Activated CD4-positive, alpha-beta T cell treated with anti-CD3 and anti-CD28 coated beads, Interleukin-2, amount 50 U/mL, for 48 hours (primary cell): ENCODE data around the gene BAZ2B.

Experiments
- DNase-seq, 2 experiments: peaks; one replicate each; pipeline ENCODE4 v3.0.0-alpha.2; 2020

The BAZ2B gene

DNA sequence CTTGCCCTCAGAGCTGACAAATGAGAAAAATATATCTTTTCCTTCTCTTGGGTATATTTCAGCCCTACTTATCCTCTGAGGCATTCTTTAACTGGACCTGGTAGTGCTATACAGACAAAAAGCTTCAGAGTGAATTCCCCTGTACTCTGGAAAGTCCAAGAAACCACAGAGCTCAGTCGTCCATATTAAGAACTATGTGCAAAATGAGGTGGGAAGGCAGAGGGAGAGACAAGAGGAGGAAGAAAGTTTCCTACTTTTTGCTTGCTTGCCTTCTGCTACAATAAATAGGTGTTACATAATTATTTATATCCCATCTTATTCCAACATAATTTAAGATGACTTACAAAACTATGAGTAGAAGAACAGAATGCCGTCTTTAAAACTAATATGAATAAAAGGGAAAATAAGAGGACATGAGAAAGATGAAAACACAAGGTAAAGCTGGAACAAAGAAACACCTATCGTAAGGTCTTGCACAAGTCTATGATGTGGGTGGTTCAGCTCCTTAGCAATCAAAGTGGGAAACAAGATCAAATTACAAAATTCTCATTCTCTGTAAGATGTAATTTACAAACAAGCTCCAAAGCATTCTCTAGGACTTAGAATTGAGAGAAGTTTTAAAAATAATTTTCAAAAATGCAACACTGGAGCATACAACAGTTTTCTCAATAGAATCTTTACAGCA lies 97.9 kb downstream of the BAZ2B start:
- no peak for DNase-seq

DNA sequence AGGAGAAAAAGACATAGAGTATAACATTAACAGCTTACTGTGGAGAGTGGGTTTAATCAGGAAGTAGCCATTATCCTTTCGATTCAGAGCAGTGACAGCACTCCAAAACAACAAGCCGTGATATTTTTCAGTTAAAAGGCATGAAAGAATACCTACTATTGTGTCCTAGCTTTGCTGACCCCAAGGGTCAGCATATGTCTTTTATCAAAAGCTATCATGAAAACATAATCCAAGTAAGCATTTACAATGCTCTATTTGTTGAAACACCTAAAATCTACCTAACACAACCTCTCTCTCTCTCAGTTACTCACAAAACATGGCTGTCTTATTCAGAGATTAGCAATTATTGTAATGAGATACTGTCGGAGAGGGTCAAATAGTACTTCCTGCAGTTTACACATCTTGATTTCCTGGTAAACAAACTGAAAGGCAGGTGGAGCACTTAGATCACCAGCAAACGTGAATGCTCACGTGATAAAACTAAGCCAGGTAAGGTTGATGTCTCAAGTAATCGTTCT lies 100.0 kb downstream of the BAZ2B start:
- DNase-seq, result no peak

DNA sequence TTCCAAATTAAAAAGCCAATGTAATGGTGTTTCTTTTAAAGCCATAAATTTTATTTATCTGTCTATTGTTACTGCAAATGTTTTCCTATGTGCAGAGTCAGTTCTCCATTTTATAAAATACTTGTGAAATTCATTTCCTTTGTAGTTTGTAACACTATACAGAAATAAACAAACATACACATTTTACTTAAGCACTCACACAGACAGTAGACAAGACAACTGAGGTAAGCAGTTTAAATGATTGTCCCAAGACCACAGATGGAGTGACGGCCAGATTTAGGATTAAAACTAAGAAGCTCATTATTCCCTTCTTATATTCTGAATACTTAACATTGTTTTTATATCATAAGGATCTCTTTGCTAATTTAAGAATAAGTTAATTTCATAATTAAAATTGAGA lies 100.9 kb downstream of the BAZ2B start:
- no peak for DNase-seq

DNA sequence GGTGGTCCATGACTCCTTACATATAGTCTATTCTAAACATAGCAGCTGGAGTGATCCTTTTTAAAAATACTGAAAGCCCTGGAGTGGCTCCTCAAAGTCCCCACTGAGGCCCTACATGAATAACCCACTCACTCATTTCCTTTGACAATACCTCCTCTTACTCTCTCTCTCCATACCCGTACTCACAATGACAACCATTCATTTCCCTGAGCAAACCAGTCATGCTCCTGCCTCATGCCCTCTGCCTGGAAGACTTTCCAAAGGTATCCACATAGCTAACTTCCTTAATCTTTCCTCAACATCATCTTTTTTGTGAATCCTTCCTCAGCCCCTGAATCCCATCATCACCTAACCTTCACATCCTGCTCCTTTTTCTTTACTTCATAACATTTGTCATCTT lies 102.6 kb downstream of the BAZ2B start:
- DNase-seq, result no peak

DNA sequence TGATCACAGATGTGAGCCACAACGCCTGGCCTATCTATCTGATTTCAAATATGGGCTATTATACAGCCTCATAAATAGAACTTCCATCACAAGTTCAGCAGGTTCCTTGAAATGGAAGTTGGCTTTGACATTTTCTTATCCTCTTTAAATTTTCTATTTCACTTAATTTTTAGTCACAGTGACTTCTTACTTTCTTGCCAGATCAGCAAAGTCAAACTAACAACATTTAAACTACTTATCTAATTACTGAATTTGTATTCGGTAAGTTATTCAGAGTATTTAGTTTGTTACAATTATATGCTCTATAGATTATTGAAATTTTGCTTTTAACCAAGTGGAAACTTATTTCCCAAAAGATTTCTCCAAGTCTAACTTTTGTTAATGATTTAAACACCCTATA lies 108.2 kb downstream of the BAZ2B start:
- DNase-seq, result no peak

DNA sequence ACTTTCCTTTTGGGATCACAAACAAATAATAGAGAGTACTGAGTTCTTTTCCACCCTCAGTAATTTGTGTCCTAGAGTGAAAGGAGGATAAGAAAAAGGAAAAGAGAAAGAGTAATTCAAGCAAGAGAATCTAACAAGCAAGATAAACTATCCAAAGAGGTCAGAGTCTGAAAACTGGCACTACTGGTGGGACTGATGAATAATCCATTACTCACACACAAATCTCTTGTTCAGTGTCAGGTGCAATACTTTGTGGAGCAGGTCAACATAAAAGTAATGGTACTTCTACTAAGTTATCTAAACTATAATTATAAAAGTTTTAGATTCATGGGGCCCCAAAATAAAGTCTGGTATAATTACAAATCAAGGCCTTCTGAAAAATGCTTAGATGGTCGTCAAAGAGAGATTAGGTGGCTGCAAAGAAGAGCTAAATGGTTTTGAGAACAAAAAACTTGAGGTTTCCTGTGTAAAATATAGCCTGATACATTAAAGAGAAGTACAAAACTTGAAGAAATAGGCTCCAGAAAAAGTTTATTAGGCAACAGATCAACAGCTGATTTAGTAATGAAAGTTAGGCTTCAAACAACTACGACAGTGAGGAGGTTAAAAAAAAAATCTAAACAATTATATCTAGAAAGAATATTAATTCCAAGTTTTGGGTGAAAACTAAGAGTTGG lies 109.4 kb downstream of the BAZ2B start:
- DNase-seq, result no peak

DNA sequence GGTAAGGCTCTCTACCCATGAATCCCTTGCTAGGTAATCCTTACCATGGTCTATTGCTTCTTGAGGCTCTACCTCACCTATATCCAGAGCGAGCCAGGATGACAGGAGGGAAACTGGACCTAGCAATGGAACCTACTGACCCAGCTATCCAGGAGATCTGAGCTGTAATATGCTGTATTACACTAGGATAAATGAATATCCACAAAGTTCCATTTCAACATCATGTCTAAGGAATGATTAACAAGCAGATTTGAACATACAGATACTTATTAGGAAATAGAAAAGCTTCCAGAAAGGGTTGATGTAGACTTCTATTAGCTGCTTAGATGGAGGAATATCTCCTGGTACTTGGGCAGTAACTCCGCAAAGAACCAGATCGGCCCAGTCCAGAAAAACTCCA lies 110.1 kb downstream of the BAZ2B start:
- no peak for DNase-seq

DNA sequence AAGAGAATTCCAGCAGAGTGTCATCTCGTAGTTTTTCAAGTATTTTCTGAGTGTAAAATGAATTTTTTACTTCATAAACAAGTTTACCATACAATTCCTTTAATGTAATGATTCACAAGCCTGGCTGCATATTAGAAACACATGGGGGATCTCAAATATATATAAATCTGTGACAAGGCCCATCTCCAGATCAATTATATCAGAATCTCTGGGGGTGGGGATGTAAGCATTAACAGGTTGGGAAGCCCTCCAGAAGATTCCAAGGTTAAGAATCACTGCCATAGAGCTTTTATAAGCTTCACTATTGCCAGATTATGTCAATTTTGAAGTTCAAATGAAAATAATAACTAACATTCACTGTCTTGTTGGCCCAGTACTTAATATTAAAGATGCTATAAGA lies 111.2 kb downstream of the BAZ2B start:
- no peak for DNase-seq

DNA sequence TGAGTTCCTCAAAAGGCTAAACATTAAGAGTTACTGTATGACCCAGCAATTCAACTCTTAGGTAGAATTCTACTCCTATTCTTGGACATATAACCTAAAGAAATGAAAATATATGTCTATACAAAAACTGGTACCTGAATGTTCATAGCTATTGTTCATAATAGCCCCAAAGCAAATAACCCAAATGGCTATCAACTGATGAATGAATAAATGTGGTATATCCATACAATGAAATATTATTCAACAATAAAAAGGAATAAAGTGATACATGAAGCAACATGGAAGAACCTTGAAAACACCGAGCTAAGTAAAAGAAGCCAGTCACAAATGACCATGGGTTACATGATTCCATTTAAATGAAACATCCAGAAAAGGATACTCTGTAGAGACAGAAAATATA lies 114.6 kb downstream of the BAZ2B start:
- DNase-seq, result no peak

DNA sequence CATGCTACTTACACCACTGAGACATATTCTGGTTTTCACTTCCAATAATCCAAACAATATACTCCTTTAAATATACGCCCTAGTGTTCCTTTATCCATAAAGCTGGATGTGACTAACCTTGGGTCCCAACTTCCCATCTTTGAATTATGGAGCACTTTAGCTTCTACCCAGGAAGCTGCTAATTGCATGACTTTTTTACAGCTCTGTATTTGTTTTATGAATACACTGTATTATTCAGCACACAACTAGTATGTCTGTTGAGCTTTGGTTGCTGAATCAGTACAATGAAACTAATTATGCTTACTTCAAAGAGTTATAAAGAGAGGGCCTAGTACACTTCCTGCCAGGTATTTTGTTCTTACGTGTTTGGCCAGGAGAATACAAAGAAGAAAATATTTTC lies 118.5 kb downstream of the BAZ2B start:
- DNase-seq, result no peak

DNA sequence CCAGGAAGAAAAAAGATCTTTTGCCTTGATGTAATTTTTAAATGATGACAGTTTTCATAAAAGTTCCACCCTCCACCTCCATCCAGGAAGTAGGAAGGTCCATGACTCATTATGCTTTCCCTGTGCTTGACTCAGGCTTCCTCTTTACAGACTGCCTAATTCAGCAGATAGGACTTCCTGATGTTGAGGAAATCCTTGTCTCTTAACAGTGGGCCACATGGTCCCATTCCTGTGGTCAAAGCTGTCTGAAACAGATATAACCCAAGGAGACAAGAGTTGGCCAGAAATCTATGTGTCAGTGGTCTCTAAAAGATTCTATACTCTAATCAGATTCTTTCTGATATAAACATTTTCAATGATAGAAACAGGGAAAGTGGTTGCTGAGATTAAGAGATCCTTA lies 119.1 kb downstream of the BAZ2B start:
- no peak for DNase-seq

DNA sequence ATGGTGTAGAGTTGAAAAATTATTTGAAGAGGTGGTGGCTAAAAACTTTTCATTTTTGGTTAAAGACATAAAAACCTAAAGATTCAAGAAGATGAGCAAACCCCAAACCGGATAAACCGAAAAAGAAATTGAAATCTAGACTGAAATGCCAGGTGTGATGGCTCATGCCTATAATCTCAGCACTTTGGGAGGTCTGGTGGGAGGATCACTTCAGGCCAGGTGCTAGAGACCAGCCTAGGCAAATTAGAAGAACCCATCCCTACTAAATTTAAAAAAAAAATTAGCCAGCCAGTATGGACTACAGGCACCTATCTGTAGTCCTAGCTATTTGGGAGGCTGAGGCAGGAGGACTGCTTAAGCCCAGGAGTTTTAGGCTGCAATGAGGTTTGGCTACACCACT lies 126.9 kb downstream of the BAZ2B start:
- DNase-seq, result no peak

DNA sequence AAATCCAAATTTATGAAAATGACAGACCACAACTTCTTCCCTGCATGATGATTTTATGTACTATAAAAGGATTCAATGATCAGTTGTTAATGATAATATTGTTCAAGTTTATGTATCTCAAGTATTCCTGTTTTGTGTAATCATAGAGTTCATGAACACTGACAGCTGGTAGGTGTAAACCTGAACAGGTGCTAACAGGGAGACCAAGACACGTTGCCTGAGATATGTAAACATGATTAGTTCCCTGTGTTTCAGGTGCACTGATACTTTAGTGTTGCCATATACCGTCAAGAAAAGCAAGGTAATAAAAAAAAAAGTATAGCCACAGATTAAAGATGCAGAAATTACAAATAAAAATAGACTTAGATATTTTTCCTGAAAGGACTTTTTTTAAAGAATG lies 131.8 kb downstream of the BAZ2B start:
- DNase-seq, result no peak

DNA sequence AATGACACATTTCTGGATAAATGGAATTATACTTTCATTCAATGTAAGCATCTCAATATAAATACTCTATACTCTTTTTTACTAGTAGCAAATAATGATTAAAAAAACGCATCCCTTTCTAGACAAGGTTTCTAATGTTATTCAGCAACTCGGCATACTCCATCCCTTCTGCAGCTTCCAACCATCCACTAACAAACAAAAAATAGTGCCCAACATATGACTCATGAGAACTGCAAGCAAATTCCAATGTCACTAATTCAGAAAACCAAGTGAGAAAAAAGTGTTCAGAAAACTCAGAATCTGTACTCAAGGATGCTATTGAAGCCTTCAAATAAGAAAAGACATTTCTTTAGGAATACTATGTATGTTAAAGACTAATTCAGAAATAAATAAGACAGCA lies 140.0 kb downstream of the BAZ2B start:
- DNase-seq, result no peak

DNA sequence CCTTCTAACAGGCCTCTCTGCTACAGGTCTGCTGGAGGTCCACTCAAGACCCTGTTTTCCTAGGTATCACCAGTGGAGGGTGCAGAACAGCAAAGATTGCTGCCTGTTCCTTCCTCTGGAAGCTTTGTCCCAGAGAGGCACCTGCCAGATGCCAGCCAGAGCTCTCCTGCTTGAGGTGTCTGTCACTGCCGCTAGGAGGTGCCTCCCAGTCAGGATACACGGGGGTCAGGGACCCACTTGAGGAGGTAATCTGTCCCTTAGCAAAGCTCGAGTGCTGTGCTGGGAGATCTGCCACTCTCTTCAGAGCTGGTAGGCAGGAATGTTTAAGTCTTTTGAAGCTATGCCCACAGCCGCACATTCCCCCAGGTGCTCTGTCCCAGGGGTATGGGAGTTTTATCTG lies 140.6 kb downstream of the BAZ2B start:
- no peak for DNase-seq

DNA sequence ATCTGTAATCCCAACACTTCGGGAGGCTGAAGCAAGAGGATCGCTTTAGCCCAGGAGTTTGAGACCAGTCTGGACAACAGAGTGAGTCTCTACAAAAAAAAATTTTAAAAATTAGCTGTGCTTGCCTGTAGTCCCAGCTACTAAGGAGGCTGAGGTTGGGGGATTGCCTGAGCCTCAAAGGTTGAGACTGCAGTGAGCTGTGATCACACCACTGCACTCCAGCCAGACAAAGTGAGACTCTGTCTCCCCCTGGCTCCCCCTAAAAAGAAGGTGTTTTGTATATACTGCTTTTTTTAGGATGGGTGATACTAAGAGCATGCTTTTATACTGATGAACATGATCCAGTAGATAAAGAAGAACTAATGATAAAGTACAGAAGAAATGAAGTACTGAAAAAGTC lies 145.0 kb downstream of the BAZ2B start:
- DNase-seq, result no peak

DNA sequence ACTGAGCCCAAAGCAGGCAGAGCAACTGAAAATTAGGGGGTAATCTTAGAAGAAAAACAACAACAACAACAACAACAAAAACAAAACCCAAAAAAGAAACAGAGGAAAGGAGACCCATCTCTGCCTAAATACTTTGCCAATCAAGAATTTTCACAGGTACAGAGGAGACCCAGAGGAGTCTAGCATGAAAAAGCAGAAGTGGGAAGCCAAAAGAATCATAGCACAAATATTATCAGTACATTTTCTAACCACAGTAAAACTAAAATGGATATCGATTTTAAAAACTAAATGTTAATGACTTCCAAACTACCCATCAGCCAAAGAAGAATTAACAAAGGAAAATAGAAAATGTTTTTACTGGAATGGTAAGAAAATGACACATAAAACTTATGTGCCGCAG lies 148.1 kb downstream of the BAZ2B start:
- DNase-seq, result no peak

DNA sequence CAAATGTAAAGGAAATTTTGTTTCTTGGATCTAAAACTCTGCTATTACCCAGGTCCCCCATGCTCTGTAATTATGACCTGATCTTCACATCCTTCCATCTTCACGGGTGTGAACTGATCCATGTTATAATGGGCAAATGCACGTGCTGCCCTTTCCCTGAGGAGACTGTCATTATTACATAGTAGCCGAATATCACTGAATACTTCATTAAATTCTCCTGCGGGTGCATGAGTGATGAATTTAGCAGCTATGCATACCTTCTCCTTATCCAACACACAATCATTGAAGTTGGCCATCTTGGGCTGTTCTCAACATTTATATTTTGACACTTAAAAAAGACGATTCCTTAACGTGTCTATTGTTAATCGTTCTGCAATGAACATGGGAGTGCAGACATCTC lies 153.4 kb downstream of the BAZ2B start:
- no peak for DNase-seq

DNA sequence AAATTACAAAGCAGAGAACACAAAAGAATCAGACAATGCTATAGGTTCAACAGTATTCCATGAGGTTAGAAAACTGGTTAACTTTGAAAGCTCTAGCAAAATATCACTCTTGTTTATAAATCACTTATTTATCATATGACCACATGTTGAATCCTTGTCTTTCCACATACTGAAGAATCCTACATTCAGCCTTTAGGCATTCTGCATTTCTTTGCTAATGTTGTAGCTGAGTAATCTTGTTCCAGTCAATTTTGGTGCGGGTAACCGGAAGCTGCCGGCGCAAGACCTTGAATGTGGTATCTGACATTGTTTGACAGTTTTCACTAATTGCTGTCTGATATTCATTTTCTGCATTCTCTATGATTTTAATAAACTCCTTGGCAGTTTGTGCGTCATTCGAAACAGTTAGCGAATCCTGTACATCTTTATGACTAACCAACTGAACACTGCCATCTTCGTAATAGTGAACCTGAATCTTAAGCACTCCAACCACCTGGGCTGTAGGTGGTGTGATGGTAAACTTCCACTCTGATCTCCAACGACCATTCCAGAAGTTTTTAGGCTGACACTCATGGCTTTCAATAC lies 154.1 kb downstream of the BAZ2B start:
- no peak for DNase-seq

DNA sequence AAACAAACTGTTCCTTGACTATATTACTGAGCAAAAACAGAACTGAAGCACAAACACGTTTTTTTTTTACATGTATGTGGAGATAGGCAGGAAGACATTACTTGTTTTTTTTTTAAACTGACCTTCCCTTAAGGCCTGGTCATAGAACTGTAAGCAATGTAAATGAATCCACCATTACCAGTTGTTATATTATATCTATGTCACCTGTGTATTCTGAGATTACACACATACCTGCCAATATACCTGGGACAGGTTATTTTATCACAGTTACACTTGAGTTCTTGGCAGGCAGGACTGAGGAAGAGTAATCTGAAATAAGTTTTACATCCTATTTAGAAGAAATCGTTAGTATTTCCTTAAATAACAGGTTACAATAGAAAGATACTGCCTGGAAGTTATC lies 155.3 kb downstream of the BAZ2B start:
- DNase-seq, result no peak

DNA sequence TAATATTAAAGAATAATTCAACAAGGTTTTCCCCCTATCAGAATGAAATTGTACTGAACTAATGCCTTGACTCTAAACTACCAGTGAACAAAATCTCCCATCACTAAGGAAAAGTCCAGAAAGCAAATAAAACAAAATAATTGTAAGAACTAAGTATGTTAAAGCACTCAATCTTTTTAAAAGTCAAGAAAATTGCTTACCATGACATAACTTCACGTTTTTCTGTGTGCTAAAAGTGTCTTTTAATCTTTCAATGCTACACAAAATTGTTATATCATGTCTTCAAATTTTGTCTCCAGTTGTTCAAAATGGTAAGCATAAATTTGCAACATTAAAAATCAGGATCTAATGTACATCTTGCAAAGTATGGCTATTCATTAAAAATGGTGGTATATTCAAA lies 156.1 kb downstream of the BAZ2B start:
- DNase-seq, result no peak

DNA sequence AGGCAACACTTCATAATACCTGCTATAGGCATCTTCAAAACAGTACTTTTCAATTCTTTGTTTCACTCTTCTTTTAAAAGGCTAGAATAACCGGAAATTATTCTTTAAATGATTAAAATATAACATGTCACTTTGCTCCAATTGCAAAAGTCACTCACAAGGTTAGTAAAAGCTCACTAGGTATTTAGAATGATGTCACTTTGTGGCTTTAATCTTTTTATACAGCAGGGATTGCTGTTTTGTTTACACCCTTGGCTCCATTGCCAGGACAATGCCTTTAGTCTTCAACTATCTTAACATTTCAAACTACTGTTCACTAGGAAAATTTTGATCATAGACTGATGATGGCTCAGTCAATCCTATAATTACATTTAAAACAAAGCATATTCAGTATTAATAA lies 157.1 kb downstream of the BAZ2B start:
- no peak for DNase-seq

DNA sequence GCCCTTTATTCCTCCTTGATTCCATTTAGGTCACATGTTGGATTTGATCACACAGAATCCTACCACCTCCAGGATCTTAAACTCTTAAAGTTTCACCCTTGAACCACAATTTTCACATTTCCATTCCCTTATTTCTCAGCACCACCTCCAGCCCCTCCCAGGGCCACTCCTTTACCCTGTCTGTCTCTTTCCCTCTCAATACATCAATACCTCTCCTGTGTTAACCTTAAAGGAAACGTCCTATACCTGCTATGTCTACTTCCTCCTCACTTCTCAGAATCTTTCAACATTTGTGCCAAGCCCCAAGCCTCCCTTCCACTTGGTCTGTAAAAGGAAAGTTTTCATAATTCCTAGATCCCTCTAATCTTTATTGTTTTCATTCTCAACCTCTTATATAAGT lies 158.8 kb downstream of the BAZ2B start:
- no peak for DNase-seq
